Activated CD4-positive, alpha-beta memory T cell treated with anti-CD3 and anti-CD28 coated beads for 36 hours (primary cell): ENCODE measurements around the gene MLC1. TPM values are rescaled to one million over a fixed set of nuclear protein-coding genes. Genes with fewer than 3 reads are reported as not detected.

Experiments
- CTCF ChIA-PET: fragments of 350-600 bp; sonication (Branson Sonifier 250); formaldehyde crosslinking; loops from one replicate; lab custom pipeline; 2021; ENCODE audit warnings: antibody characterized with exemption, inconsistent platforms; lab: Charles Lee
- POLR2A ChIA-PET: fragments of 350-600 bp; sonication (Branson Sonifier 250); formaldehyde crosslinking; loops from one replicate; lab custom pipeline; 2021; ENCODE audit warnings: antibody characterized with exemption; lab: Charles Lee
- DNase-seq: peaks from one replicate; pipeline ENCODE4 v3.0.0-alpha.2; 2020
- H3K27ac Mint-ChIP-seq: one replicate; pipeline ENCODE4 v1.8.0; 2021; ENCODE audit warnings: mixed read lengths
- H3K27me3 Mint-ChIP-seq: one replicate; pipeline ENCODE4 v1.8.0; 2021; ENCODE audit warnings: mixed read lengths
- H3K36me3 Mint-ChIP-seq: one replicate; pipeline ENCODE4 v1.8.0; 2021; ENCODE audit warnings: mixed read lengths
- H3K4me1 Mint-ChIP-seq: one replicate; pipeline ENCODE4 v1.8.0; 2021; ENCODE audit warnings: low read depth, mixed read lengths
- H3K4me3 Mint-ChIP-seq: one replicate; pipeline ENCODE4 v1.8.0; 2021; ENCODE audit warnings: mild to moderate bottlenecking, mixed read lengths
- H3K9me3 Mint-ChIP-seq: one replicate; pipeline ENCODE4 v1.8.0; 2021; ENCODE audit warnings: mixed read lengths
- intact Hi-C: fragments of 100-400 bp; cut with micrococcal nuclease; formaldehyde crosslinking; loops from one replicate; pipeline ENCODE4 v1.15.1; 2023
- total RNA-seq, 2 experiments: library from RNA; stranded (reverse); gene quantifications; one replicate each; pipeline ENCODE4 v1.2.3, GENCODE V29; 2021

The MLC1 gene
- total RNA-seq, 2 experiments from 2014 or later: not detected

DNA sequence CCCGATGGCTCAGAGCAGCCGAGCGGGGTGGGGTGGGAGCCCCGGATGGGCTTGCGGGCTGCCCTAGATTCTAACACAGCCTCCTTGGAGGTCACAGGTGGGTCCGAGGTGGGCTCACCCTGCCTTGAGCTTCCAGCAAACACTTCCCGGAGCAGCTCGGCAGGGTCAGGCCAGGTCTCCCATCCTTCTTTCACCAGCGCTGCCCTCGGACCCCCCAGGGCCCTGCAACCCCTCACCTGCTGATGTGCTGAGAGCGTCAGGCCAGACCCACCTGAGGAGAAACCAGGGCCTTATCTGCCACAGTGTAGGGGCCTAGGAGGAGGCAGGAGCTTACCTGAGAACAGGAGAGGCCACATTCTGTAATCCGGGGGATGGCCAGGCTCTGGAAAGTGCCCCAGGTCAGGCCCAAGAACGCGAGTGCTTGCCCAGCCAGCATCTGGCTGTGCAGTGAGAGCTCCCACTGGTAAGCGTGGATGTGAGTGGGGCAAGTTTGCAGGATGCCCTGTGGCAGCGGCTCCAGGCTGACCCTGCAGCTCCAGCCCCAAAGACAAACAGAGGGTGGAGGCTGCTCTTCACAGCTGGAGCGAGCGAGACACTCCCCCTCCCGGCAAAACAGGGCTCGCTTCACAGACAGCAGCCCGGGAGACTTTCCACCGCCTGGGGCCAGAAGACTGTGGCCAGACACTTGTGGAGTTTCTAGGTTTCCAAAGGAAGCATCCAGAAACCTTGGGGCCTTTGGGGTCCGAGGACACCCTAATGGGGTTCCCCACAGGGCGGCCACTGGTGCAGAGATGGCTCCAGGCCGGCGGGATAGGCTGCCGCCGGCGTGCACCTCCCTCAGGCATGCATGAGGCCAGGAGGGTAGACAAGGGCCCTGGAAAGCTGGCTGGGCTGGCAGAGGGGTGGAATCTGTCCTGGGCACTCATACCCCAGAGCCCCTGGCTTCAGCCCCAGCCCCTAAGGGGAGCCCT is 72.7 kb downstream of the MLC1 start, which contains the start of gene IL17REL:
Gene IL17REL, minus strand, starts transcription at position 555 of the 971 bp plus-strand sequence. Its CDS starts 119 bp downstream, at position 436.
- peak within 1 kb of the TSS; percentile 62 for H3K27ac Mint-ChIP-seq
- no peaks in the 10 kb centered on the region for H3K9me3 Mint-ChIP-seq
- peak within 1 kb of the TSS; percentile 68 for H3K4me3 Mint-ChIP-seq
- no peak for DNase-seq
- POLR2A ChIA-PET: interaction anchor here (1.1 kb wide), 1 partner anchor 179 kb away, joined by 3 read pairs; no protein-coding TSS in a partner anchor
- peaks cover 4% of the 10 kb centered on the region for H3K36me3 Mint-ChIP-seq
- H3K4me1 Mint-ChIP-seq: peaks cover 18% of the 10 kb centered on the region
- H3K27me3 Mint-ChIP-seq: peaks cover 3% of the 10 kb centered on the region
- CTCF ChIA-PET: interaction anchor here (1.6 to 3.0 kb wide), 2 partner anchors 18 to 19 kb away, joined by 5 to 10 read pairs; no protein-coding TSS in a partner anchor
- intact Hi-C loops: no loop called here

GRCh38 chr22:50011447-50012210 is 73.6 kb downstream of the MLC1 start:
- Mint-ChIP-seq H3K36me3 (no peaks in the 10 kb centered on the region), H3K4me1 (peaks cover 18% of the 10 kb centered on the region), H3K27ac (peak overlapping the region; percentile 62), H3K9me3 (no peaks in the 10 kb centered on the region), H3K4me3 (peak overlapping the region; percentile 68), H3K27me3 (peaks cover 3% of the 10 kb centered on the region)
- intact Hi-C loops: no loop called here
- CTCF ChIA-PET: no interaction called here
- peak; percentile 44 for DNase-seq
- POLR2A ChIA-PET: interaction anchor here (1.2 kb wide), 1 partner anchor 50 kb away, joined by 3 read pairs; no protein-coding TSS in a partner anchor

DNA sequence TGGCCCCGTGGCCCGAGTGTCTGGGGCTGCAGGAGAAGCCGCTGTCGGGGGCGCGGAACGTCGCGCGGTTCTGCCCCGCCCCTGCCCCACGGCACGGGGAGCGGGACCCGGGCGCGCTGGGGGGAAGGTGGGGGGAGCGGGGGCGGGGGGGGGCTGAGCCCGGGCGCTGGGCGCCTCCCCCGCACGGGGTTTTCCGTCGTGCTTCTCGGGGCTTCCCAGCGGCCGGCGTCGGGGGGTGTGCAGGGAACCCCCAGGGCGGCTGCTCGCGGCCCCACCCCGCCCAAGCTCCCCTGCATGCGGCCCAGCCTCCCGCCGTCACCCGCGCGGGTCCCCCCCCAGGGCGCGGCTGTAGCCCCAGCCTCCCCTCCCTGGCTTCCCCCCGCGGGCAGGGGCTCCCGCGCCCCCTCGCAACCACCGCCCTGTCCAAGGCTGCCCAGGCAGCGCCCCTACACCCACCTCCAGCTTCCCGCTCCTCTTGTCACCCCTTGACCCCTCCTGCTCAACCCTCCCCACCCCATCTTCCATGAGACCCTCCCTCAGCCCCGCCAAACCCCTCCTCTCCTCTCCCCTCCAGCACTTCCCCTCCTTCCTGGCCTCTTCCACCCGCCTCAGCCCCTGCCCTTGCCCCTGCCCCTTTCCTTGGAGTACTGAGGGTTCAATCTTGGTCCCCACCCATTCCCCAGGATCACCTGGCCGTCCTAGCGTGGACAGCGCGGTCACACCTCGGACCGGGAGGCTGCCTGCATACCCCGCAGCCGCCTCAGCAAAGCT is 74.4 kb downstream of the MLC1 start:
- Mint-ChIP-seq H3K36me3 (no peaks in the 10 kb centered on the region), H3K4me1 (peaks cover 18% of the 10 kb centered on the region), H3K9me3 (no peaks in the 10 kb centered on the region), H3K27me3 (peaks cover 3% of the 10 kb centered on the region), H3K27ac (peak overlapping the region; percentile 62), H3K4me3 (peak overlapping the region; percentile 68)
- ChIA-PET CTCF (interaction anchor here (0.6 kb wide), 2 partner anchors 17 to 20 kb away, joined by 3 read pairs; no protein-coding TSS in a partner anchor), POLR2A (interaction anchor here (1.2 kb wide), 1 partner anchor 49 kb away, joined by 3 read pairs; no protein-coding TSS in a partner anchor)
- intact Hi-C loops: no loop called here
- DNase-seq: peak; percentile 66

DNA sequence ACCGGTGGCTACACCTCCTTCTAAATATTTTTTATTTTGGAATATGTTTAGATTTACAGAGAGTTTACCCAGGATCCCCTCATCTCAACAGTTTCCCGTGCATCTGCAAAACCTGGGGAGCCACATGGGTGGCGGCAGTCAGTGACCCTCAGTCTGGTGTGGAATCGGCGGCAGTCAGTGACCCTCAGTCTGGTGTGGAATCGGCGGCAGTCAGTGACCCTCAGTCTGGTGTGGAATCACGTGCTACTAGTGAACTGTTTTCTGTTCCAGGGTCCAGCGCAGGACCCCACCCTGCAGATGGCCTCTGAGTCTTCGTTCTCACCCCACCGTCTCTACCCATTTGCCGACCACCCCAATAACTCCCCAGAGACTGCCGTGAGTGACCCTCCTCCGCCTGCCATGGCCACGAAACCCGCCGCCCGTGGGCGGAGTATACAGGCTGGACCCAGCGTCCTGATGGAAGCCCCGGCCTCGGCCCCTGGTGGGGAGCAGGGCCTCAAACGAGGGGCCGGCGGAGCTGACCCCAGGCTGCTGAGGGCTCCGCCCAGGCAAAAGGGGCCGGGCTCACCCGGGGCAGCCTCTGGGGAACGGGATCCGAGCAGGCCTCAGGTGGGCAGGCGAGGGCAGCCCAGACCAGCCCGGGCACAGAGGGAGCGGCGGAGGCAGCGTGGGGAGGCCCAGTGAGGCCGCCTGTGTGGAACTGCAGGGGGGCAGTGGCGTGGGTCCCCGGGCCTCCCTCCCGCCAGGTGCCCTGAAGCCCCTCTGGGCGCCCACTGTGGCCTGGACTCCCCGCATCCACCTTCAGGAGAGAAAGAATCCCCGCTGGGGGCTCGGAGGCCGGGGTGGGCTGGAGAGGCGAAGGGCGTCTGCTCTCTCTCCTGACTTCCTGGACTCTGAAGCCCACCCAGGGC is 75.2 kb downstream of the MLC1 start:
- no peaks in the 10 kb centered on the region for H3K36me3 Mint-ChIP-seq
- intact Hi-C loops: no loop called here
- peaks cover 3% of the 10 kb centered on the region for H3K27me3 Mint-ChIP-seq
- no peak for DNase-seq
- peak overlapping the region; percentile 31 for H3K4me3 Mint-ChIP-seq
- no peaks in the 10 kb centered on the region for H3K9me3 Mint-ChIP-seq
- no peak overlapping the region for H3K27ac Mint-ChIP-seq
- ChIA-PET POLR2A (interaction anchor here (0.9 to 1.2 kb wide), 2 partner anchors 48 kb away, joined by 3 to 4 read pairs; no protein-coding TSS in a partner anchor), CTCF (interaction anchor here (0.6 to 1.7 kb wide), 3 partner anchors 16 to 21 kb away, joined by 3 to 4 read pairs (median 3); no protein-coding TSS in a partner anchor)
- H3K4me1 Mint-ChIP-seq: peaks cover 21% of the 10 kb centered on the region

Other genes with a start within 250 kb of the MLC1 start
- 10 to 100 TPM; 18.4 TPM for gene ZBED4, start 231.6 kb downstream of the MLC1 start, total RNA-seq
- gene ALG12, start 167.0 kb downstream of the MLC1 start, total RNA-seq: 10 to 100 TPM; 12.4 to 13.8 TPM
- 10 to 100 TPM; 29.8 to 30.7 TPM for gene CRELD2, start 166.8 kb downstream of the MLC1 start, total RNA-seq
- gene PIM3, start 124.7 kb downstream of the MLC1 start, total RNA-seq: 100 to 1,000 TPM; 222 to 231 TPM
- 1 to 10 TPM in 1 of 2 experiments, under 1 TPM in 1; 0.73 to 1.1 TPM for gene IL17REL, start 72.7 kb downstream of the MLC1 start, total RNA-seq
- not detected for gene TTLL8, start 27.1 kb downstream of the MLC1 start, total RNA-seq
- not detected for gene MOV10L1, start 4.6 kb upstream of the MLC1 start, total RNA-seq
- gene PANX2, start 85.3 kb upstream of the MLC1 start, total RNA-seq: 1 to 10 TPM; 3.3 to 3.5 TPM
- gene TRABD, start 100.5 kb upstream of the MLC1 start, total RNA-seq: 10 to 100 TPM; 88.6 to 89.2 TPM
- 10 to 100 TPM; 18.8 to 19.7 TPM for gene SELENOO, start 115.6 kb upstream of the MLC1 start, total RNA-seq
- gene TUBGCP6, start 159.6 kb upstream of the MLC1 start, total RNA-seq: 10 to 100 TPM; 41.4 to 43.8 TPM
- 10 to 100 TPM; 46.1 to 47.6 TPM for gene HDAC10, start 165.8 kb upstream of the MLC1 start, total RNA-seq
- 1 to 10 TPM; 9.1 to 9.7 TPM for gene MAPK12, start 176.3 kb upstream of the MLC1 start, total RNA-seq
- gene MAPK11, start 185.0 kb upstream of the MLC1 start, total RNA-seq: 10 to 100 TPM; 23.1 to 24.6 TPM
- gene PLXNB2, start 222.2 kb upstream of the MLC1 start, total RNA-seq: 1 to 10 TPM; 6.3 to 8.3 TPM
- gene DENND6B, start 241.6 kb upstream of the MLC1 start, total RNA-seq: 1 to 10 TPM; 3.5 to 3.6 TPM